ENCODE results near the gene CLASRP.

CLASRP gene

DNA sequence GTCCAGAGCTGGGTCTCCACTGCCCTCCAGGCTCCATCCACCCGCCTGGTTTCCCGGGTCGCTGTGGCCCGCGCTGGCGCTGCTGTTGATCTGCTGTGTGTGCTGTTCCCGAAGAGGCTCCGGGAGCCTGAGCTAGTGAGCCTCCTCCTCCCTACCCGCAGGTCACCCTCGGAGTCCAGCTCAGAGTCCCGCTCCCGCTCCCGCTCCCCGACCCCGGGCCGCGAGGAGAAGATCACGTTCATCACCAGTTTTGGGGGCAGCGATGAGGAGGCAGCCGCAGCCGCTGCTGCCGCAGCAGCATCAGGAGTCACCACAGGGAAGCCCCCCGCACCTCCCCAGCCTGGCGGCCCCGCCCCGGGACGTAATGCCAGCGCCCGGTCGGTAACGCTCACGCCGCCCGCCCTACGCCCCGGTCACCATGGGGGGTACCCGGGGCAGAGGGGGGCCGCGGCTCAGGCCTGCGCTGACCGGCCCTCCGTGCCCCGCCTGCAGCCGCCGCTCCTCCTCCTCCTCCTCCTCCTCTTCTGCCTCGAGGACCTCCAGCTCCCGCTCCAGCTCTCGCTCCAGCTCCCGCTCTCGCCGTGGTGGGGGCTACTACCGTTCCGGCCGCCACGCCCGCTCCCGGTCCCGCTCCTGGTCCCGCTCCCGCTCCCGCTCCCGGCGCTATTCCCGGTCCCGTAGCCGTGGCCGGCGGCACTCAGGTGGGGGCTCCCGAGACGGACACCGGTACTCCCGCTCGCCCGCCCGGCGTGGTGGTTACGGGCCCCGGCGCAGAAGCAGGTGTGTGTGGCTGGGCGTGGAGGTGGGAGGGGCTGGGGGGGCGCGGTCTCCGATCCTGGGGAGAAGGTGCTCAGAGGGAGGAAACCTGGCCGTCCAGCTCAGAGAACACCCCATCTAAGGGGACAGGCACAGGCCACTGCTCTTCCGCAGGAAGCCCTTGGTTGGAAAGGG, 25.3 kb downstream of the CLASRP start:
- DNase-seq = no peak

DNA sequence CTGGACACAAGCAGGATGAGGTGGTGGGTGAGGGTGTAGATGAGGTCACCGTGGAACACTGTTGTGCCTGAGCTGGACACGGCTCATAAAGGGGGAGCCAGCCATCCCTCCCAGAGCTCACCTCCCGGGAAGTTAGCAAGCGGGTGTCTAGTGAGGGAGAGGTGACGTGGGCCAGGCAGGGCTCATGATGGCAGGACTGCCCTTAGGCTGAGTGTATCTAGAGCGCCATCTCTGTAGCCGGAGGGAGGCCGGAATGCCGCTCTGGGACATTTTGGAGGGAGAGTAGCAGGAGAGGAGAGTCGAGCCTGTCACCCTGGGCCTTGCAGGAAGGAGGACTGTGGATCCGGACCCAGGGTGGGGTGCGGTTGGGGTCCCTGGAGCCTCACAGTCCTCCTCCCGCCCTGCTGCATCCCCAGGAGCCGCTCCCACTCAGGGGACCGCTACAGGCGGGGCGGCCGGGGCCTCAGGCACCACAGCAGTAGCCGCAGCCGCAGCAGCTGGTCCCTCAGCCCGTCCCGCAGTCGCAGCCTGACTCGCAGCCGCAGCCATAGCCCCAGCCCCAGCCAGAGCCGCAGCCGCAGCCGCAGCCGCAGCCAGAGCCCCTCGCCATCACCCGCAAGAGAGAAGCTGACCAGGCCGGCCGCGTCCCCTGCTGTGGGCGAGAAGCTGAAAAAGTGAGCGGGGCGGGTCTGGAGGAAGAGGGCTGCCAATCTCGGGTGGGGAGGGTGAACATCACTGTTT, 28.2 kb downstream of the CLASRP start:
- DNase-seq = no peak

DNA sequence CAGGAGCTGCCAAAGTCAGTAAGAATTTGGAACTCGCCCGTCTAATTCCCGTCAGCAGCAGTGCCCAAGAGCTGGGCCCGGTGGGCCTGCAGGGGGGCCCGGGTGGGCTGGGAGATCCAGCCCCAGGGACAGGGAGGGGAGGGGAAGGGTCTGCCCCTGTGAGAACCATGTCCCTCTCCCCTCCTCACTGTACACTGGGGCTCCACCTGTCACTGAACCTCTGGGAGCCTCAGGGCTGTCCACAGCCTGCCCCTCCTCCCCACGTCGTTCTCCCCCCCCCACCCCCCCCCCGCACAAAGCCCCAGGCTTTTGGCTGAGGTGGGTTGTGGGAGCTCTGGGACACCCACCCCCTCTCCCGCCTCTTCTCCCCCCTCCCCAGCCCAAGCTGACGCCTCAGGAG, 29.2 kb downstream of the CLASRP start:
- DNase-seq = no peak

DNA sequence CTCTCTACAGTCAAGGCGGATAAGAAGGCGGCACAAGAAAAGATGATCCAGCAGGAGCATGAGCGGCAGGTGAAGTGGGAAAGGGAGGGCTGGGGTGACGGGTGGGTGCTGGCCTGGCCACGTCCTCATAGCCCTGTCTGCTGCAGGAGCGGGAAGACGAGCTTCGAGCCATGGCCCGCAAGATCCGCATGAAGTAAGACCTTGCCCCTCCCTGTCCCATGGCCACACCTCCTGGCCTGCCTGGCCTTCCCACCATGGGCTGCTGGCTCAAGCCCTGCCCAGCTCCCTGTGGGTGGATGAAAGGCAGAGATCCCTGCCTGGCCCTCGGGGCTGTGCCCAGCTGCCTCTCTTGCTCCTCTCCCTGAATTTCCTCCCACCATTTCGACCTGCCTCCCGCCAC, 30.2 kb downstream of the CLASRP start:
- DNase-seq = no peak

DNA sequence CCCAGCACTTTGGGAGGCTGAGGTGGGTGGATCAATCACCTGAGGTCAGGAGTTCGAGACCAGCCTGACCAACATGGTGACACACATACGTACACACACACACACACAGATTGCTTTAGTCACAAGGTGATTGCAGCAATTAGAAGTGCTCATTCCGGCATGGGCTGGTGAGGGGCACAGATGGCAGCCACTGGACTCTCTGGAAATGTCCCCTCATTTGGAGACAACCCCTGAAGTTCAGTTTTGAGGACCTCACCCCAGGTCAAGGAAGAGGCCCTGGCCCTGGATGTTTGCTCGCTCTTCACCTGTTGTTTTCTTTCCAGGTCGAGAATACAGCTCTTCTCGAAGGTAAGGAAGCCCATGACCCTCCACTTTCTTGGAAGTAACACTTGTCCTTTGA, 31.4 kb downstream of the CLASRP start:
- no peak for DNase-seq

DNA sequence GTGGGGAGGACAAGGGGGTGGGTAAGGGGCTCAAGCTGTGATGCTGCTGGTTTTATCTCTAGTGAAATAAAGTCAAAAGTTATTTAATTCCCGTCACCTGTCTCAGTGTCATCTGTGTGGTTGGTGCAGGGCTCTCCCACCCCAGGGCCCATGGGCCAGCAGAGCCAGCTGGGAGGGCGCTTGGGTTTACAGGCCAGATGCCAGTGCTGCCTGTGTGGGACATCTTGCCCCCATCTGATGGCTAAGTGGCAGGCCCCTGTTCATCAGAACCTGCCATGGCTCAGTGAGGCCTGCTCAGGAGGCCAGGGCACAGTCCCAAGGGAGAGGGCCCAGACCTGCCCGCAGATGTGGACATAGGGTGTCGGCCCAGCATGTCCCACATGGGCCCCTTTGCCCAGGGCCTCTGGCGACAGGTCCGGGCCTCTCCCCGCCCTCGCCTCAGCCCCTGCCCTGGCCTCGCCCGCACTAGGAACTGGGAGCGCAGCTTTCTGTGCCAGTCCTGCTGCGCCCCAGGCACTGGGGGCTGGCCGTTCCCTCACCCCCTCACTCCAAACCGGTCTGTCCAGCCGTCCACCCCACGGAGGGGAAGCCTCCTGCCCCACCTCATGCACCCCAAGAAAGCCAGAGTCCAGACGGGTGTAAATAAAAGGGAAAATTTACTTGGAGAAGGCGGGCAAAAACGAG, 32.2 kb downstream of the CLASRP start:
- no peak for DNase-seq

DNA sequence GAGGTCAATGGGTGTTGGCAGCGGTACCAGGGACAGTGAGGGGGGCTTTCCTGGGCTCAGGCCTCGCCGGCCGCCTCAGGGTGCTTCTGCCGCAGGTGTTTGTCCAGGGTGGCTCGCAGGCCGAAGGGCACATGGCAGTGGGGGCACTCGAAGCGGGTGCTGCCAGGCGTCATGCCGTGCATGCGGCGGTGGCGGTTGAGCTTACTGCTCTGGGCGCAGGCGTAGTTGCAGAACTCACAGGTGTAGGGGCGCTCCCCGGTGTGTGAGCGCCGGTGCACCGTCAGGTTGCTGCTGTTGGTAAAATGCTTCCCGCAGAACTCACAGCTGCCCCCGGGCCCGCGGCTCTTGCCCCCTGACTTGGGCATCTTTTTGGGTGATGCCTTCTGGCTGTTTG, 32.7 kb downstream of the CLASRP start:
- DNase-seq = no peak

DNA sequence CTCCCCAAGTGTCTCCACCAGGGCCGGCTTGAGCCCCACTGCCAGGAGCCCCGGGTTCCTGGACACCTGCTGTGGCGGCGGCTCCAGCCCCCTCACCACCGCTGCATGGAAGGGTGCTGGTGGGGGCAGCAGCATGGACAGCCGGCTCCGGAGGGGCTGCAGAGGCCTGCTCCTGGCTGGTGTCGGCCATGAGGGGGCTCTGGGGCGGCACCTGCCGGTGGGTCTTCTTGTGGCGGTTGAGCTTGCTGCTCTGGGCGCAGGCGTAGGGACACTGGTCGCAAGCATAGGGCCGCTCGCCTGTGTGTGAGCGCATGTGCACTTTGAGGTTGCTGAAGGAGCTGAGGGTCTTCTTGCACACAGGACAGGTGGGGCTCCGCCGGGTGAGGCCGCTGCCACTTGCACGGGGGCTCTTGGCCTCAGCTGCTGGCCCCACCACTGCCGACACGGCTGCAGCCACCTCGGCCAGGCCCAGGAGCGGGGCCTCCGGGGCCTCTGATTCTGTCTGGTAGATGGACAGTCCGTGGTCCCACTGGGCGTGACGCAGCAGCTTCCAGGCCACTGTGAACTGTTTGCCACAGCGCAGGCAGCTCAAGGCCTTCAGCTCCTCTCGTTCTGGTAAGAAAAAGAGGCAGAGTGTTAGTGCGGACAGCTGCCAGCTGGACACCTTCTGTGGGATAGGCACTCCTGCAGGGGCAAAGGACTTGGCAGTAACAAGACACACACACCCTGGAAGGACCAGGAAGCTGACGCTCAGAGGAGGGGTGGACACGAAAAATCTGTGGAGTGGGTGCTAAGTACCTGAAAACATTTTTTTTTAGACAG, 33.3 kb downstream of the CLASRP start:
- DNase-seq = no peak

DNA sequence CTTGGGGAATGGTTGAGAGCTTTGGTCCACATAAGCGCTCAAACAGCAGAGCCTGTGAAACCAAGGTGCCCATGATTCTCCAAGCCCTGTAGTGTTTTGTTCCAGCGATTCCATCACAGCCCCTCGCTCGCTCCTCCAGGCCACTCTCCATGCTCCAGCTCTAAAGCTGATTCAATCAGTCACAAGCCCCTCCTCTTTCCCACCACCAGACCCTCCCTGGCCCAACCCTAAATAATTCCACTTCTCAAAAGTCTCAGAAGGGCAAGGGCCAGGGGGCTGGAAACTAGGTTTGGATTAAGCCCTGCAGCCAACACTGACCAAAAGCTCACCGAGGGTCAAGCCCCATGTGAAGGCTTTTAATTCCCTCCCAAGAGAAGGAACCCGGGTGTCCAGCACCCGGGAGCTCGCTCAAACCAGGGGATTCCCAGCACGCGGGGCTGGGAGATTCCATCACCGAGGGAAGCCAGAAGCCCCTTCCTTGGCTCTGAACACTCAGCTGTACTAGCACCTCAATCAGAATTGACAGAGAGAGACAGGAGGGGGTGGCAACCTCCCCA, 36.0 kb downstream of the CLASRP start:
- DNase-seq = no peak

DNA sequence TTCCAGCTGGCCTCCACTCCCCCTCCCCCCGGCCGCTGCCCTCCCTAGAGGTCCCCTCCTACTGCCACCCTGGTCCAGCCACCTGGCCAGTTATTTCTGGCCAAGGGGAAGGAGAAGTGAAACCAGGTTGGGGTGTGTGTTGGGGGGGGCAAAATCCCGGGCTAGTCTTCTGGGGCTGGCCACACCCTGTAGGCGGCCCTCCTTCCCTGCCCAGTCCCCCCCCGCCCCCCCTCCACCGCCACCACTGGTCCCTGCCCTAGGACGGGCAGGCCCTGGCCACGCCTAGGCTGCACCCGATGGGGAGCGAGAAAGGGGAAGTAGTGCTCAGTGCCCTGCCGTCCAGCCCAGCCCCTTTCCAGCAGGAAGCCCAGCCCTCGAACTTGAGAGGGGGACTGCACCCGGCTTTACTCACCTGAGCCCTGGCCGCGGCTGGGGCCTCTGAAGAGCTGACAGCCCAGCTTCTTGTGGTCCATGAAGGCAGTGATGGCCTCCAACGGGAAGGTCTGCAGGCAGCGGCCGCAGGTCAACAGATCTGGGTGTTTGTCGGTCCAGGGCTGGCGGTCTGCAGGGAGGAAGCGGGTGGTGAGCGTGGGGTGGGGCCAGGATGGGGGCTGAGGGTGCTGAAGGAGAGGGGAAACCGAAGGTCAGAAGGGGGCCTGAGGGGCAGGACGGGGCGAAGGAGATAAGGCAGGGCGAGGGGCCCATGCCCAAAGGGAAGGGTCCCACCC, 36.6 kb downstream of the CLASRP start:
- DNase-seq = no peak

DNA sequence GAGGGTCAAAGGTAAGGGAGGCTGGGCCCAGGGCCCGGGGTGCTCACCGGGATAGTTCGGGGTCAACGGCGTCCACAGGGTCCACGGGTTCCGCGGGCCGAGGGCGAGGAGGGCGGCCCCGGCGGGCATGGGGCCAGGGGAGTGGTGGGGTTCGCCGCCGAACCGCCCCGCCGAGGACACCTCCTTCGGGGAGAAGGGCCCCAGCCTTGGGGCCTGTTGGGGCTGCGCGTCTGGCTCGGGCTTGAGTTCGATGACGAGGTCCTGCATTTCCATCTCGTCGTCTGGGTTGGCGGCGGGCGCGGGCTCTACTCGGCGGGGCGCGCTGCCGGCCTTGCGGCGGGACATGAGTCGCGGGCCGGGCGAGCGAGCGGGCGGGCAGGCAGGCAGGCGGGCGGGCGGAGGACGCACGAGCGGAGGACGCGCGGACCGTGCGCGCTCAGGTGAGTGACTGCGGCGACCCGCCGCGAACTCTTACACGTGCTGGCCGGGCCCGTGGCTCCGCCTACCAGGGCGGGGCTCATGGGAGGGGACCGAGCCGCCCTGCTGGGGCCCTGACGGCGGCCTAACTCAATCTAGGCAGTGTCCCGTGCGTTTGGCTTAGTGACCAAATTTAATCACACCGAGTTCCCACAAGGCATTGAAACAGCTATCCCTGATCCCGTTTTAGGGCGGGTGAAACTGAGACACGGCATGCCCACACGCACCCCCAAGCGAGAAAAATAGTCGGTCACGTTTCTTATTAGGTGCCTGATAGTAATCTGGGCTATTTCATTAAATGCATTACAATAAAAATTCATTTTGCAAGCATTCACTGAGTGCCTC, 37.4 kb downstream of the CLASRP start, which contains the start of gene ZNF296:
TSS of gene ZNF296 (minus strand) at position 450 of the 822 bp plus-strand sequence. CDS start at position 345, 105 bp downstream.
- peak; percentile 42 for DNase-seq

DNA sequence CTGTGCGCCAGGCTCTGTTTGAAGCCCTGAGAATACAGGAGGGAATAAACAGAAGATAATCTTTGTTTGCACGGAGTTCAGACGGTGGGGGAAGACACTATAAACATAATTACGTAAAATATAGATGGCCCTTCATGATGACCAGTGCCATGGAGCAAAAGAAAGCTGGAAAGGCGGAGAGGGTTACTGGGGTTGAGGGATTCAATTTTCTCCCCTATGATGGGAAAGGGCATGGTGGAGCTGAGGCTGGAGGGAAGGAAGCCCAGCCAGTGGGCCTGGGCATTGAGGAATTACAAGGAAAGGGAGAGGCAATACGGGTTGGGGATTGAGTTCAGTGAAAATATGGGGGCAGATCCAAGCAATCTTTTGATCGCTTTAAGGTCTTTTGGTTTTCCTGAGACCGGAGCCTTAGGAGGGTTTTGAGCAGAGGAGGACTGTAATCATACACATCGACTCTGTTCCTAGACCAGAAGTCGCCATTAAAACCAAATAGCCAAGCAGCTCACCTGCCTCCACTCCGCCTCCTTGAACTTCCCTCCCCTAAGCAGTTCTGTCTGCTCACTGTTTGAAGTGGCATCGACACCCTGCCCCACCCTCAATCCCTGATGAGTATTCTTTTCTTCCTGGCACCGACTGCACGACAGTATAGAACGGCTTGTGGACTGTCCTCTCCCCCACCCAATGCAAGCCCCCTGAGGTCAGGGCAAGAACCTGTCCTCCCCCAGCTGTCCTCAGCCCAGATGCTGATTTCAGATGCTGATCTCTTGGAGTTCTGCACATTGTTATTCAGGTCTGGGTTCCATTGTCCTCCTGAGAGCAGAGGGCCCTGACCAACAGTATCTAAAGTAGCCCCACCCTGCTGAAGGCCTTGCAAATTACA, 38.2 kb downstream of the CLASRP start:
- no peak for DNase-seq

DNA sequence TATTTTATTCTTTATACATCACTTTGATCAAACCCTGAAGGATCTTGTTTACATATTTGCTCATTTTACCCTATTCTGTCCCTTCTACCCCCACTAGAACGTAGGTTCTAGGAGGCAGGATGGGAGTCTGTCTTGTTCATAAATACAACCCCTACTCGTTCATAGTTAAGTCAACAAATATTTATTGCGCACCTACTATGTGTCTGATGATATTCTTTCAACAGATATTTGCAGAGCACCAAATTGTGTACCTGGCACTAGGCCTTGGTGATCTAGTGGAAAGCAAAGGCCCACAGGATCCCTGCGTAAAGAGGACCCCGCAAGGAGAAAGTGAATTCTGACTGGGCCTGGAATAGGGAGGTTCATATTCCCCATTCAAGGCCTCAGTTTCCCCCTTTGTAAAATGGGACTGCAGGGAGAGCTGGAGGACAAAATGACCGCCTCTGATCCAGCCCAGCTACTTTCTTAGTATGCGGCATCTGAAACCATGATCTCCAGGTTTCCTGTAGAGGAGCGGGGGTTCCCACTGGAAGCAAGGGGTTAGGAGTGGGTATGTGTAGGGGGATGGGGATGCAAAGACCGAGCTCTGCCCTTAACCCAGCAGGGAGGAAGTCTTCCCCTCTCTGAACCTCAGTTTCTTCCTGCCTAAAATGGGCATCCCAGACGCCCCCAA, 39.7 kb downstream of the CLASRP start:
- DNase-seq = no peak

DNA sequence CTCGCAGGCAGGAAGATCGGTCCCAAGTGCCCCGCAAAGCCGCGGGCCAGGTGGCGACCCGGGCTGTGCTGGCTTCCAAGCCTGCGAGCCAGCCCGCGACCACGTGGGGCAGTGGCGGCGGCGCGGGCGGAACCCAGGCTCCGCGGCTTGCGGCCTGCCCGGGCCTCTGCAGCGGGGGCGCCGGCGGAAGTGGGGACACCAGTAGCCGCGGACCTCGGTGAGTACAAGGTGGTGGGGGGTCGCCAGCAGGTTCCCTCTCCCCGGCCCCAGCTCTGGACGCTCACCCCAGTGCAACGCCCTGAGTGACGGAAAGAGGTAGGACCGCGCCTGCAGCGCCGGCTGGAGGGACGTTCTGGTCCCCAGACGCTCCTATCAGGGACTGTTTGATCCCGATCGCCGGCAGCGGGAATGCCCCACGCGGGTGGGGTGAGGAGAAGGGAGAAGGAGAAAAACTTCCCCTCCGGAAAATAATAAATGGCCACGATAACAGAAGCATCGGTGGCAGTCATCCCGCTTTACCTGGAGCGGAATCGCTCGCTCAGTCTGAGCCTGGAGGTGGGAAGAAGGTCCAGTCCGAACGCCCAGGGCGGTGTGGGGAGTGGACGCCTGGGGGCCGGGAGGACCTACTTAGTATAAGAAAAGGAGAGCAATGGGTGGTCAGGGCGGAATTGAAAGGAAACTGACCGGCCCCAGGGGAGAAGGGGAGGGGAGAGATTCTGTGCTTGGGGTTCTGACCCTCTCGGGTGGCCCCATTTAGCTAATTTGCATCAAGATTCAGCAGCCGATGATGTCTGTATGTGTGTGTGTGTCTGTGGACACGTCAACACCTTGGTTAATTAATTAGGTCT, 40.4 kb downstream of the CLASRP start, which contains the start of gene GEMIN7:
TSS of gene GEMIN7 (plus strand) at position 198 of the 848 bp plus-strand sequence. CDS start 10,855 bp downstream, outside the sequence.
- DNase-seq = peak; percentile 6

DNA sequence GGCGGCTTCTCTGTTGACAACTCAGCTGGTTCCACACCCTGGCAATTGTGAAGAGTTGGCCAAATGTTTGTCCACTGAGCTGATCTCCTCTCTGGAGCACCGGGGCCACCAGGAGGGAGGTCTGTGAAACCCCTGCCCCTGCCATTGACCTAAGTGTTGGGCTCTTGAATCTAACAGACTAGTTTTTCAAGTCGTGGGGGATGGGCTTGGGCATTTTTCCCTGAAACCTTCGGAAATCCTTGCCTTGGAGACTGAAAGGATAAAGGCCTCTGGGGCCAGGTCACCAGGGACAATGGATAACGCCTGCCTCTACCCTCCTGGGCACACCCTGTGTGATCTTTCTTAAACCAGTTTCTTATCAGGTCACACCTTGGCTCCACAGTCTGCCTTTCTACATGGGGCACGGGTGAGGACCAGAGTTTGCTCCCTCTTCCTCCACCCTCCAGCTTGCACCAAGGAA, 41.1 kb downstream of the CLASRP start:
- no peak for DNase-seq

DNA sequence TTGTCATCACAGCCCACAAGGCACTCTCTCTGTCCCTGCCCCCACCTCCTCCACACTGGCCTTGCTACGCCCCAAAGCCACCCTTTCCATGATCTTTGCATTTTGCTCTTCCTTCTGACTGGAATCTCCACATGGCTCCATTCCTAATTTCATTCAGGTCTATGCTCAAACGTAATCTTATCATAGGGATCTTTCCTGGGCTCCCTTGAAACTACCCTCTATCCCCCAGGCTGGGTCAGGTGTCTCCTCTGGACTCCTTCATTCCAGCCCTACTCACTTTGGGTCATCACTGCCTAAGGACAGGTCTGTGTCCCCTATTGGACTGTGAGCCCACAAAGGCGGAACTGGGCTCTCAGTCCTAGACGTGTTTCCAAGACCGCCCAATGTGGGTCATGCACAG, 43.3 kb downstream of the CLASRP start:
- DNase-seq = no peak

DNA sequence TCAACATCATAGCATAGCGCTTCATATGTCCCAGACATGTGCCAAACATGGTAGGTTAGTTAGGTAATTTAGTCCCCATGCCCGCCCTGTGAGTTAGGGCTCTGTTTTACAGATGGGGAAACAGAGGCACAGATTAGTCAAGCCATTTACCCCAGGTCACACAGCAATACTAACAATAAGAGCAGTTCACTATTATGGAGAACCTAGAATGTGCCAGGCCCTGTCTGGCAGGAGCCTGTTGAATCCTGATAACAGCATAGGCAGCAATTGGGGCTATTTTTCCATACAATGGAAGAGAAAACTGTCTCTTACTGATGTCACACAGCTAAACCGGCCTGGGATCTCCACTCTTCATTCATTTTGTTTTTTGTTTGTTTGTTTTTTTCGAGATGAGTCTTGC, 47.6 kb downstream of the CLASRP start:
- DNase-seq = no peak

DNA sequence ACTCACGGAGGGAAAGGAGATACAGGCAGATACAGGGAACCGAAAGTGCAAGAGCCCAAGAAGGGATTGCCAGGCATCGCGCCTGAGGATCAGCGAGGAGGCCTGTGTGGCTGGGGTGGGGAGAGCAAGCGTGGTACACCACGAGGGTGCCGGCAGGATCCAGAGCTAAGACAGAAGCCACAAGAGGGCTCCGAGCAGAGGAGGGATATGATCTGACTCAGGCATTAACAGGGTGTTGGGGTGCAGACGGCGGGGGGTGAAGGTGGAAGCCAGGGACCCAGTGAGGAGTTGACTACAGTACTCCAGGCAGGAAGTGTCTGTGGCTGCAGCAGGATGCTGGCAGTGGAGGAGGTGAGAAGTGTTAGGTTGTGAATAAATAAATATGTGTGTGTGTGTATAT, 48.7 kb downstream of the CLASRP start:
- no peak for DNase-seq

Measured in DMS79 (cell line).